Measurements from ENCODE around the gene C11orf91.
"Not testable (repeated sequence)": the region's sequence is repeated elsewhere in the genome, so short reads cannot be mapped to it uniquely, and the experiment has no call there.

The C11orf91 gene

DNA sequence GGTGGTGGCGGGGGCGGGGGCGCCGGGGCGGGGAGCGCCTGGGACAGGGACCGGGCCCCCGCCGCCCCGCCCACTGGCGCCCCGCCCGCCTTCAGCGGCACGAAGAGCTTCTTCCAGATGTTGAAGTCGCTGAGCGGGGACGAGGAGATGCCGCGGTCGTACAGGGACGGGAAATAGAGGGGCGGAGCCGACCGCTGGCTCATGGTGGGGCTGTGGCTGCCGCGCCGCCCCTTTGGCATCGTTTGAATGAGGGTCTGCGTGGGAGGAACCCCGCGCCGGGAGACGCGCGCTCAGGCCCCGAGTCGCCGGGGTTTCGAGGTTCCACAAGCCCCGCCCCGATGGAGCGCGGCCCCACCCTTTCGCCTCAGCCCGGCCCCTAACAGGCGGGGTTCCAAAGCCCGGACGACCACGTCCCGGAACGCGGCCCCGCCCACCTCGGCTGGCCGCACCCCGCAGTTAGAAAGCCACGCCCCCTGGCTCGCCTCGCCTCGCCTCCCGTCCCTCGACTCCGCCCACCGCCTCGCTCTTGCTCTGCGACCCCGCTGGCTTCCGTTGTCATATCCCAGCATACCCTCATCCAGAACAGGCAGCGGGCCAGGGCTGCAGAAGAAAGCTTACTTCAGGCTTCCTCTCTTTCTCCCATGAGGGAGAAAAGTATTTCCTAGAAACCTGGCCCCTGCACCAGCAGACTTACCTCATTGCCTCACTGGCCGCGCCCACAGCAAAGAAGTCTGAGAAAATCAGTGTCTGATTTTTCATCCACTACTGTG is at the start of gene C11orf91:
C11orf91 (minus strand) TSS at position 325 of the 770 bp plus-strand sequence; CDS start at position 239, 86 bp downstream.
- DNase-seq = peak; percentile 97

DNA sequence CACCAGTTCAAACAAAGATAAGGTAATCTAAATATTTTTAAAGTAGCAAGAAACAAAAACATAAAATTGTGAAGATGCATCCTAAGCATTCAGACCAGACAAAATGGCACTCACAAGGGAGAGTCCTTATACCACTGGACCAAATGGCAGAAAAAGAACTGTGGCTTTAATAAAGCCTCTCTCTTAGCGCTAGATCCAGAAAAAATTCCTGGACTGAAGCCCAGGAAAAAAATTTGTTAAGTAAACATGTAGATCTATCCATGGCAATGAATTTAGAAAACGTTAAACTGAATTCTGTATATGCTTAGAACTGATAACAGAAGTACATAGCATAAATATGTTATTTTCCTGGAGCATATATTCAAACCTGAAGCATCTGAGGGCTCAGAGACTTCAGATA is 47.4 kb upstream of the C11orf91 start:
- DNase-seq = no peak

DNA sequence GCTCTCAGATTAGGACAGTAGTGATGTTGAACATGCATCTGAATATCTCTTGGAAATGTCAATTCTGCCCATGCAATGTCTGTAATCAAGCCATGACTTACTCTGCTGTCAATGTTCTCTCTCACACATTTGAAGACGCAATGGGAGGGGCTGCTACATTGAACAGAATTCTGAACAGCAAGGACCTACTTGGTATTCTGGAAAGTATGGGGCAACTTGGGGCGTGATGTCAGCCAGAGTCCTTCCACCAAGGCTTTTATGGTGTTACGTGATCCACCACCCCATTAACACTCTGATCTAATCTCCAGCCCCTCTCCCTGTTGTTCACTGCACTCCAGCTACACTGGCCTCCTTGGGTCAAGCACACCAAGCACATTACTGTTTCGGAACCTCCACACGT is 42.7 kb upstream of the C11orf91 start:
- DNase-seq = no peak

- peak; percentile 51 for DNase-seq
Observed at GRCh38 chr11:33742249-33742851, 41.7 kb upstream of the C11orf91 start.

GRCh38 chr11:33741806-33742205 is 41.2 kb upstream of the C11orf91 start:
- no peak for DNase-seq

GRCh38 chr11:33737362-33737821 is 36.8 kb upstream of the C11orf91 start:
- no peak for DNase-seq

GRCh38 chr11:33736148-33736812 is 35.7 kb upstream of the C11orf91 start, which contains the start of gene CD59:
Gene CD59, minus strand, starts transcription at chr11:33736423. Its CDS starts 13,978 bp downstream, at chr11:33722445.
- DNase-seq = peak; percentile 94

DNA sequence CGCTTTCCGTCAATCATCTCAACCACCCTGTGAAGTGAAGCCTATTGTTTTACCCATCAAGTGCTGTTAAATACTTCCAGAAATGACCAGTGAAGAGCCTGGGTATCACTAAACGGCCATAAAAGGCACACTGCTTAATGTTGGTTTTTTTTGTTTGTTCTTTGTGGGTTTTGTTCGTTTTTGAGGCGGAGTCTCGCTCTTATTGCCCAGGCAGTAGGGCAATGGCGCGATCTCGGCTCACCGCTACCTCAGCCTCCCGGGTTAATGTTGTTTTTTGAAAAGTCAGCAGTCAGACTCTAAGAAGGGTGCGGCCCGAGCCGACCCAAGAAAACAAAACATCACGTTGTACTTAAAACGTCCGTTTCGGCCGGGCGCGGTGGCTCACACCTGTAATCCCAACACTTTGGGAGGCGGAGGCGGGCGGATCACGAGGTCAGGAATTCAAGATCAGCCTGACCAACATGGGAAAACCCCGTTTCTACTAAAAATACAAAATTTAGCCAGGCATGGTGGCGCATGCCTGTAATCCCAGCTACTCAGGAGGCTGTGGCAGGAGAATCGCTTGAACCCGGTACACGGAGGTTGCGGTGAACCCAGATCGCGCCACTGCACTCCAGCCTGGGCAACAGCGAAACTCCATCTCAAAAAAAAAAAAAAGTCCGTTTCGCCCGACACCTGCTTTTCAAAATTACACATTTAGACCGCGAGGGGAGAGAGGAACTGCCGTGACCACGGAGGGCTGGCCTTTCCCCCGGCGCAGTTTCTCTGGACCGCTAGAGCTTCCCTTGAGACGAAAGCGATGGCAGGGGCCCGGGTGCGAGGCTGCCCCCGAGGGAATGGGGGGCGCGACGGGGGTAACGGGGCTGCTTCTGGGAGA is 34.9 kb upstream of the C11orf91 start:
- peak; percentile 60 for DNase-seq

- no peak for DNase-seq
Observed at GRCh38 chr11:33734441-33735270, 34.0 kb upstream of the C11orf91 start.

GRCh38 chr11:33733980-33734379 is 33.4 kb upstream of the C11orf91 start:
- no peak for DNase-seq

DNA sequence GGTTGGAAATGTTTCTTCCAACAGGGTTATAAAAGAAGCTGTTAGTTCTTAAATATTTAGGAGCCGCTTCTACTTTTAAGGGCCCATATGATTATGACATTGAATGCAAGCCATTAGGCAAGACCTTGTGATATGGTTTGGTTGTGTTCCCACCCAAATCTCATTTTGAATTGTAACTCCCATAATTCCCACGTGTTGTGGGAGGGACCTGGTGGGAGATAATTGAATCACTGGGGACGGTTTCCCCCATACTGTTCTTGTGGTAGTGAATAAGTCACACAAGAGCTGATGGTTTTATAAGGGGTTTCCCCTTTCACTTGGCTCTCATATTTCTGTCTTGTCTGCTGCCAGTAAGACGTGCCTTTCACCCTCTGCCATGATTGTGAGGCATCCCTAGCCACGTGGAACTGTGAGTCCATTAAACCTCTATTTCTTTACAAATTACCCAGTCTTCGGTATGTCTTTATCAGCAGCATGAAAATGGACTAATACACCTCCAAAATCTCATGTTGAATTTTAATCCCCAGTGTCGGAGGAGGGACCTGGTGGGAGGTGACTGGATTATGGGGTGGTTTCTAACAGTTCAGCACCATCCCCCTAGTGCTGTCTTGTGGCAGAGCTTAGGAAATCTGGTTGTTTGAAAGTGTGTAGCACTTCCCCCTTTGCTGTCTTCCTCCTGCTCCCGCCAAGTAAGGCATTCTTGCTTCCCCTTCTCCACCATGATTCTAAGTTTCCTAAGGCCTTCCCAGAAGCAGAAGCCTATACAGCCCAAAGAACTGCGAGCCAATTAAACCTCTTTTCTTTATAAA is 31.3 kb upstream of the C11orf91 start:
- peak; percentile 87 for DNase-seq

DNA sequence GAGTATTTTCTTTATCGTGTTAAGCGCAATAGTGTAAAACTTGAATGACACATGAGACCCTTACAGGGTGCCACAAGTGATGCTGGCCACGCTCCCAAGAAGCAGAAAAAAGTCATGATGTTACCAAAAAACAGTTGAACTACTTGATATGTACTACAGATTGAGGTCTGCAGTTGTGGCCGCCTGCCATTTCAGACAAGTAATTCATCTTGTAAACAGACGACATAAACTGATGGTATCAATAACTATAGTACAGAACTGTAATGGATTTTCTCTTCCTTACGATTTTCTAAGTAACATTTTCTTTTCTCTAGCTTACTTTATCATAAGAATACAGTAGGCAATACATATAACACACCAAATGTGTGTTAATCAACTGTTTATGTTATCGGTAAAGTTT is 30.1 kb upstream of the C11orf91 start:
- DNase-seq = no peak

- DNase-seq = not testable (repeated sequence)
Observed at GRCh38 chr11:33729072-33729664, 28.5 kb upstream of the C11orf91 start.

GRCh38 chr11:33727539-33727938 is 26.9 kb upstream of the C11orf91 start:
- not testable (repeated sequence) for DNase-seq

- no peak for DNase-seq
Observed at GRCh38 chr11:33725496-33725895, 24.9 kb upstream of the C11orf91 start.

DNA sequence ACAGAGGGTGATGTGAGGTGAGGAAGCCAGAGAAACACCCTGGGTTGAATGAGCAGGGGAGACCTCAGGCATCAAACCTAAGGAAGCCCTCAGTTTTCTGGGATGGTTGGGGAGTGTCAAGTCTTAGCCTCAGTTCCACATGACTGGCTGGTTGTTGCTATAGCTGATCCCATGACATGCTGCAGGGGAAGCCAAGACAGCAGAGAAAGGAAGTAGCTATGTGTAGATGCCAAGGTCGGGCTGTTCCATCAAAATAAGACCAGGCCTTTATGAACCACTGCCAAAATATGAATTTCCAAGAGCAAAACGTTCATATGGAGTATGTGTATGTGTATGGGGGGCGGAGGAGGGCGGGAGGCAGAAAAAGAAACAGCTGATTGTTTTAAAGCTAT is 24.0 kb upstream of the C11orf91 start:
- DNase-seq = peak; percentile 73

GRCh38 chr11:33723238-33723881 is 22.7 kb upstream of the C11orf91 start:
- peak; percentile 92 for DNase-seq

GRCh38 chr11:33722590-33723234 is 22.1 kb upstream of the C11orf91 start:
- DNase-seq = peak; percentile 94

DNA sequence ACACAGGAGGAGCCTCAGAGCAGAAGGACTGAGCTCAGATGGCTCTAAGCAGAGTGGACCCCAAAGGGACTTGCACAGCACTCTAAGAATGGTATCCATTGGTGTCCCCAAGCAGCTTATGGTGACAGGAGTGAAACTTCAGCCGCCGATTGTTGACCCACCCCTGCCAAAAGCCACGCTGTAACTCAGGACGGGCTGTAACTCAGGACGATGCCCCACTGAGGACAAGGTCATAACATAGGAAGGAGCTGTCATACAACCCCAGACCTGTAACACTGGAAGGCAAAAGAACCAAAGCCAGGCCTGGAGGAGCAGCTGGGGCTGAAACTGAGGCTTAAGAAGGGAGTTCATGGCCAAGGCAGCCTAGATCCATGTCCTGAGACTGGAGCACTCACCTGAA is 21.4 kb upstream of the C11orf91 start:
- no peak for DNase-seq

All from suppressor macrophage treated with lipopolysaccharide for 4 hours (primary cell).